HT1080 (cell line): ENCODE data around the gene C5orf24. TPM values are rescaled to one million over a fixed set of nuclear protein-coding genes. Genes with fewer than 3 reads are reported as not detected.
"Not testable (repeated sequence)": the region's sequence is repeated elsewhere in the genome, so short reads cannot be mapped to it uniquely, and the experiment has no call there.

ENCODE experiments used
- DNase-seq: peaks from one replicate; pipeline ENCODE4 v3.0.0-alpha.2; 2015; ENCODE audit warnings: low read depth
- total RNA-seq: library from RNA; depleted of rRNA; stranded (reverse); fragments of >200 nt; shearing (Covaris generic); gene quantifications from 2 replicates; pipeline ENCODE4 v1.2.3, GENCODE V29; 2014

Gene C5orf24
- total RNA-seq, 1 experiment from 2014 or later: 33.4 TPM

DNA sequence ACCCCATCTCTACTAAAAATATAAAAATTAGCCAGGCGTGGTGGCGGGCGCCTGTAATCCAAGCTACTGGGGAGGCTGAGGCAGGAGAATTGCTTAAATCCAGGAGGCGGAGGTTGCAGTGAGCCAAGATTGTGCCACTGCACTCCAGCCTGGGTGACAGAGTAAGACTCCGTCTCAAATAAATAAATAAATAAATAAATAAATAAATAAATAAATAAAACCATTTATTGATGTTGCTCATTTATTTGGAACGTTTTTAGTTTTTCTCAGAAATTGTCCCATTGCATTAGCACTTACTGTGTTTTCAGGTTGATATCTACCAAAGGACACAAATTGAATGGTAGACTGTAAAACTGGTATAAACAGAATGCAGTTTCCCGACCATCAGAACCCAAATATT, 10.7 kb downstream of the C5orf24 start:
- not testable (repeated sequence) for DNase-seq

GRCh38 chr5:134857401-134857800, 11.6 kb downstream of the C5orf24 start:
- DNase-seq: no peak

DNA sequence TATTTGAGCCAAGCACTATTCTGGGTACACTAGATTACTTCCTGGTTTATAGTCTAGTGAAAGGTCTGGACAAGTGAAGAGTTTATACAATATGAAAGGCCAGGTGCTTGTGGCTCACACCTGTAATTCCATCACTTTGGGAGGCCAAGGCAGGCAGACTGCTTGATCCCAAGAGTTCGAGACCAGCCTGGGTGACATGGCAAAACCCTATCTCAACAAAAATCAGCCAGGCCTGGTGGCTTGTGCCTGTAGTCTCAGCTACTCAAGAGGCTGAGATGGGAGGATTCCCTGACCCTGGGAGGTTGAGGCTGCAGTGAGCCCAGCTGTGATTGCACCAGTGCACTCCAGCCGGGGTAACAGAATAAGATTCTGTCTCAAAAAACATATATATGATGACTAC, 18.9 kb downstream of the C5orf24 start:
- DNase-seq: no peak

DNA sequence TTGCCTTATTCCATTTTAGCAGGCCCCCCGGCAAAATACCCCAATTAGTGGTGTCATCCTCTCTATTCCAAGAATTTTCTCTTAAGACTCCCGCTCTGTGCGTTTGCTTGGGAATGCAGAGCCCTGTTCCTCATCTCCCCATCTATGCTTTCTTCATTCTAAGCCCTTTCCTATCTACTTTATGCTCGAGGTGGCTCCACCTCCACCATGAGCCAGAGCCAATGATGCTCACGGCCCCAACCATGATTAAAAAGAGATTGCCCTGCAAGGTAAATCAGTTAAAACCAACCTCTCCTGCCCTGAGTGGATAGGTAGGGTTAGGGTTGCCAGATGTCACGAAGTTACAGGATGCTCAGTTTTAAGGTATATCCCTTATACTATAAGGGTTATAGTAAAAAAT, 27.7 kb downstream of the C5orf24 start:
- DNase-seq: no peak

GRCh38 chr5:134873987-134874830, 28.4 kb downstream of the C5orf24 start, which contains the start of gene TXNDC15:
Gene TXNDC15 (plus strand): TSS chr5:134874371. CDS start chr5:134874428, 57 bp downstream.
- DNase-seq: peak; percentile 87

GRCh38 chr5:134874831-134875655, 29.3 kb downstream of the C5orf24 start:
- DNase-seq: peak; percentile 79

- no peak for DNase-seq
Measured at GRCh38 chr5:134877159-134877558, 31.4 kb downstream of the C5orf24 start.

GRCh38 chr5:134878403-134878802, 32.6 kb downstream of the C5orf24 start:
- no peak for DNase-seq

- DNase-seq: no peak
Measured at GRCh38 chr5:134879456-134879855, 33.7 kb downstream of the C5orf24 start.

GRCh38 chr5:134880937-134881336, 35.2 kb downstream of the C5orf24 start:
- not testable (repeated sequence) for DNase-seq

DNA sequence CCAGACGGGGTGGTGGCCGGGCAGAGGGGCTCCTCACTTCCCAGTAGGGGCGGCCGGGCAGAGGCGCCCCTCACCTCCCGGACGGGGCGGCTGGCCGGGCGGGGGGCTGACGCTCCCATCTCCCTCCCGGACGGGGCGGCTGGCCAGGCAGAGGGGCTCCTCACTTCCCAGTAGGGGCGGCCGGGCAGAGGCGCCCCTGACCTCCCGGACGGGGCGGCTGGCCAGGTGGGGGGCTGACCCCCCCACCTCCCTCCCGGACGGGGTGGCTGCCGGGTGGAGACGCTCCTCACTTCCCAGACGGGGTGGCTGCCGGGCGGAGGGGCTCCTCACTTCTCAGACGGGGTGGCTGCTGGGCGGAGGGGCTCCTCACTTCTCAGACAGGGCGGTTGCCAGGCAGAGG, 35.9 kb downstream of the C5orf24 start:
- DNase-seq: not testable (repeated sequence)

- no peak for DNase-seq
Measured at GRCh38 chr5:134887593-134888159, 41.9 kb downstream of the C5orf24 start.

GRCh38 chr5:134889335-134889734, 43.6 kb downstream of the C5orf24 start:
- no peak for DNase-seq

DNA sequence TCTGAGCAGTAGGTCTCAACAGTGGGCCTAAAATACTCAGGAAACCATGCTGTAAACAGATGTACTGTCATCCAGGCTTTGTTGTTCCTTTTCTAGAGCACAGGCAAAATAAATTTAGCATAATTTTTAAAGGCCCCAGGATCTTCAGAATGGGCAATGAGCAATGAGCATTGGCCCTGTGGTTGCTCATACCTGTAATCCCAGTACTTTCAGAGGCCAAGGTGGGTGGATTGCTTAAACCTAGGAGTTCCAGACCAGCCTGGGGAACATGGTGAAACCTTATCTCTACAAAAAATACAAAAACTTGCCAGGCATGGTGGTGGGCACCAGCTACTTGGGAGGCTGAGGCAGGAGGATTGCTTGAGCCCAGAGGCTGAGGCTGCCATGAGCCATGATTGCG, 45.7 kb downstream of the C5orf24 start:
- no peak for DNase-seq

DNA sequence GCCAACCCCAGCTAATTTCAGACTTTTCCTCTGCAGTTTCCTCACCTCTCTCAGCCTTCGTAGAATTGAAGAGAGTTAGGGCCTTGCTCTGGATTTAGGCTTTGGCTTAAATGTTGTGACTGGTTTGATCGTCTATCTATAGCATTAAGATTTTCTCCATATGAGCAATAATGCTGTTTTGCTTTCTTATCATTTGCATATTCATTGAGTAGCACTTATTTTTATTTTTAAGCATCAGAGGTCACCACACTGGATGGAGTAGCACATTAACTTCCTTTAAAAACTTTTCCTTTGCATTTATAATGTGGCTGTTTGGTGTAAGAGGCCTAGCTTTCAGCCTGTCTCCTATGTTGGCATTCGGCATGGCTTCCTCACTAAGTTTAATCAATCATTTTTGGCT, 46.5 kb downstream of the C5orf24 start:
- DNase-seq: no peak

DNA sequence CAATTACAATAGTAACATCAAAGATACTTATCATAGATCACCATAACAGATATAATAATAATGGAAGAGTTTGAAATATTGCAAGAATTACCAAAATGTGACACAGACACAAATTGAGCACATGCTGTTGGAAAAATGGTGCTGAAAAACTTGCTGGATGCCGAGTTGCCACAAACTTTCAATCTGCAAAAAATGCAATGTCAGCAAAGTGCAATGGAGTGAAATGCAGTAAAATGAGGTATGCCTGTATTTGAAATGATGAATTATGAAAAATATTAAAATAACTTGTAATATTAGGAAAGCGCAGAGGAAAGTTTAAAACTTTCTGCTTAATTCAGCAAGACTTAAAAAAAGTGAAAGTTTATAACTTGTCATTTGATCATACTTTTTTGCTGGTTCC, 47.2 kb downstream of the C5orf24 start:
- DNase-seq: no peak

- no peak for DNase-seq
Measured at GRCh38 chr5:134893748-134894505, 48.2 kb downstream of the C5orf24 start.

GRCh38 chr5:134902071-134902801, 56.5 kb downstream of the C5orf24 start:
- DNase-seq: peak; percentile 13

DNA sequence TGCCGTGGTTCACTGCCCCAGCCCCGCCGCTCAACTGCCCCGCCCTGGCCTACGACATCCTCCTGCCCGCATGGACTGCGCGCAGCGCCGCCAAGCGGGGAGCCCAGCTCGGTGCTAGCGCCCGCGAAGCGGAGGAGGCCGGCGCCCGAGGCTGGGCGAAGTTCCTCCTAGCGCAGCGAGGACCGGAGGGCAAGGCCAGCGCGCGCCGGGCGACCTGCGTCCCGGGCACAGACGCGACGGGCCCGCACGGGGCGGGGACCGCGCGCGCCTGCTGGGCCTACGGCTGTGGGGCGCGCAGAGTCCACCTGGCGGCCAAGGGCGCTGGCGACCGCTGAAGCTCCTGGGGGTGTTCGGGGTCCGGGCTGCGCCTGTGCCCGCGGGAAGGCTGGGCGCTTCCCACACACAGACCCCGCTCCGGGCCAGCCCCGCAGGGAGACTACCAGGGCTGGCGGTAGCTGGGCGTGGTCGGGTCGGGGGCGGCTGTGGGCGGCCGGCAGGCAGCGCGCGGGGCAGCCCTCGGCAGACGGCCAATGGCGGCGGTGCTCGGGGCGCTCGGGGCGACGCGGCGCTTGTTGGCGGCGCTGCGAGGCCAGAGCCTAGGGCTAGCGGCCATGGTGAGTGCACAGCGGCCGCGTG, 59.0 kb downstream of the C5orf24 start, which contains the start of gene PCBD2:
Gene PCBD2, plus strand, starts transcription at position 522 of the 636 bp plus-strand sequence. Its CDS starts 9 bp downstream, at position 531.
- peak; percentile 91 for DNase-seq
